ENCODE measurements around the gene DHX36. TPM values are rescaled to one million over a fixed set of nuclear protein-coding genes. Genes with fewer than 3 reads are reported as not detected.

Gene DHX36
- total and polyA plus RNA-seq, 2 of the 4 experiments (the other 2 are of a cell fraction) = 27.1 to 30.2 TPM

DNA sequence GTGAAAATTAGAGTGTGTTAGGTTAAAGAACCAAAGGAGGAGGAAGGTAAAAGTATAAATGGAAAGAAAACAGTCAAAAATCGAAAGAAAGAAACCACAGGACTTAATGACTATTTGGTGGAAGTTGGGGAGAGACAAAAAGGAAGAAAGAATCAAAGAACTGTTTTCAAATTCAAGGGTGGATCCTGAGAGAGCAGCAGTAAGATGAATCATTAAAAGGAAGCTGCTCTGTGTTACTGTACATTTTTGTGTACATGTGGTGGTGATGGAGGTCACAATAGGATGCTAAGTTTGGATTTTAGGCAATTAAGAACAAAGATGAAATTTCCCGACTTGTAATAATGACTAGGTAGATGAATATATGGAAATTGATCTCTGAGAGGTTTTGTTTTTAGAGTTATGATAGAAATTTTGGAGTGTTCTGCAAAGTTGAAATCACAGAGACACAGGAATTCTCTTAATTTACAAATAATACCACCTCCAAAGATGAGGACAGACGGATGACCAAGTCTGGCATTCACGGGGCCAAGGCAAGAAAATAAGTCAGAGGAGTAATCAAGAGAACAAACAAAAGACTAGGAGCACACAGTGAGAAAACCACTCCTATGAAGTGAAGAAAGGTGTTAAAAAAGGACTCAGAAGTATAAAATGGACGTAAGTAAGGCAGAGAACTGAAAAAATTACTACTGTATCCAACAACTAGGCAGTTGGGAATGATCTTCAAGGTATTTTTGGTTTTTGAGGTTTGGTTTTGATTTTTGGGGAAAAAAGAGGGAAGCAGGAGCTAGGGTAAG, 7.1 kb downstream of the DHX36 start (continued):
- TF ChIP-seq, protein P1, sequence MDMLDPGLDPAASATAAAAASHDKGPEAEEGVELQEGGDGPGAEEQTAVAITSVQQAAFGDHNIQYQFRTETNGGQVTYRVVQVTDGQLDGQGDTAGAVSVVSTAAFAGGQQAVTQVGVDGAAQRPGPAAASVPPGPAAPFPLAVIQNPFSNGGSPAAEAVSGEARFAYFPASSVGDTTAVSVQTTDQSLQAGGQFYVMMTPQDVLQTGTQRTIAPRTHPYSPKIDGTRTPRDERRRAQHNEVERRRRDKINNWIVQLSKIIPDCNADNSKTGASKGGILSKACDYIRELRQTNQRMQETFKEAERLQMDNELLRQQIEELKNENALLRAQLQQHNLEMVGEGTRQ (IDR thresholded peaks at IDR 0.05; ENCODE audit: low read depth, low read length) = no peak
- TF ChIP-seq RFX5 (IDR thresholded peaks at IDR 0.05; ENCODE audit: low read depth, low read length) = no peak

DNA sequence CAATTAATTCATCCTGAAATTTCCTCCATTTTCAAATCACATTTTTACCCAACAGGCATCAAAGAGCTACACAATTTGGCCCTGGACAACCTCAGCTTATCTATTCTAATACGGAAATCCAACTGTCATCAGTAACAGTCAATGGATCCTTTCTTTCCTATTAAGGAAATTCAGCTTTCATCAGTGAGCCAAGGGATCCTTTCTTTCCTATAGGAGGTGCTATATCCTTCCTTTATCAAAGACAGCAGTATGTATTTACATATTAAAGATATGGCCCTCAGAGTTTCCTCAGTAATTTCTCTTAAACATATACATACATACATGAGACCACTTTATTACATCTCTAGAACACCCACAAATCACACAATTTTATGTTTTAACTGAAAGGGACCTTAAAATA, 10.1 kb downstream of the DHX36 start:
- no peak overlapping the region for H4K91ac ChIP-seq (ENCODE audit: insufficient read depth, low read depth, low read length)
- peaks cover 4% of the 10 kb centered on the region for H3K4me1 ChIP-seq (ENCODE audit: control insufficient read depth, insufficient read depth, low read length)
- no peak overlapping the region for H2AK9ac ChIP-seq (replicated peaks; ENCODE audit: low read depth, low read length, poor library complexity)
- no peak overlapping the region for H3K4me2 ChIP-seq (ENCODE audit: low read depth, low read length)
- H3K56ac ChIP-seq (ENCODE audit: extremely low read depth, insufficient read depth, low read length) = no peak overlapping the region
- no peak for DNase-seq
- peaks cover 2% of the 10 kb centered on the region; the same call in 1 of the 2 replicates for H3K36me3 ChIP-seq (ENCODE audit: control insufficient read depth, insufficient read depth, low read length)
- POLR2A ChIA-PET (ENCODE audit: unreplicated experiment) = no interaction called here
- H3K23ac ChIP-seq (ENCODE audit: low read depth, low read length) = no peak overlapping the region
- no peak overlapping the region for H2BK15ac ChIP-seq (ENCODE audit: low read depth, low read length)
- no peak overlapping the region for H3K27ac ChIP-seq (ENCODE audit: insufficient read depth, low read length)
- H3K4me3 ChIP-seq (ENCODE audit: insufficient read depth, low read depth, low read length) = no peak overlapping the region
- H3K4ac ChIP-seq (ENCODE audit: low read depth, low read length) = no peak overlapping the region
- H2BK120ac ChIP-seq (ENCODE audit: low read depth, low read length) = no peak overlapping the region
- no peak overlapping the region for H2BK20ac ChIP-seq (ENCODE audit: low read depth, low read length)
- peaks cover 17% of the 10 kb centered on the region; the same call in 1 of the 2 replicates for H4K20me1 ChIP-seq (ENCODE audit: insufficient read depth, low read length)
- H3K9ac ChIP-seq (ENCODE audit: low read depth, low read length) = no peak overlapping the region
- dilution Hi-C loops (cut with HindIII; ENCODE audit: low sequenced_read_pairs, unreplicated experiment) (no loop called here), intact Hi-C loops (cut with micrococcal nuclease) (loop anchor here (5.0 kb wide), 1 partner anchor 37 kb away; no protein-coding TSS in a partner anchor), in situ Hi-C loops (cut with MboI; ENCODE audit: low sequenced_read_pairs) (no loop called here)
- no peak overlapping the region for H2BK5ac ChIP-seq (ENCODE audit: low read depth, low read length, poor library complexity, severe bottlenecking)
- no peak overlapping the region for H4K8ac ChIP-seq (ENCODE audit: low read depth in 2 of 2, low read length in 2 of 2)
- WGBS, 2 experiments (ENCODE audit: extremely low coverage in 2 of 2, insufficient read length in 1 of 2) = no CpG with 5 or more reads among the region's 1 CpG
- CTCF ChIA-PET = interaction anchor here (0.6 kb wide), 1 partner anchor 1497 kb away, joined by 3 read pairs; no protein-coding TSS in a partner anchor
- H2AK5ac ChIP-seq (ENCODE audit: low read depth, low read length) = no peak overlapping the region
- no peaks in the 10 kb centered on the region for H3K9me3 ChIP-seq (ENCODE audit: control insufficient read depth, insufficient read depth, low read length)
- no peaks in the 10 kb centered on the region for H3K27me3 ChIP-seq (ENCODE audit: control insufficient read depth, insufficient read depth, low read length)
- no peak overlapping the region for H3K18ac ChIP-seq (ENCODE audit: low read depth, low read length)
- H3K79me1 ChIP-seq (ENCODE audit: low read depth in 1 of 2, low read length in 2 of 2) = peaks cover 10 to 25% of the 10 kb centered on the region in 2 experiments; a peak in 3 of 4 replicates
- no peaks in the 10 kb centered on the region; the same call in 1 of the 2 replicates for H3K9me1 ChIP-seq (ENCODE audit: insufficient read depth, low read length)
- H2AFZ ChIP-seq (replicated peaks; ENCODE audit: low read length, poor library complexity) = no peak overlapping the region
- no TSS peak for BruUV-seq (replicated peaks)
- H3K14ac ChIP-seq (replicated peaks; ENCODE audit: low read depth, low read length) = no peak overlapping the region
- H4K5ac ChIP-seq (ENCODE audit: low read depth, low read length) = no peak overlapping the region
- TF ChIP-seq RCOR1 (IDR thresholded peaks at IDR 0.05; ENCODE audit: insufficient replicate concordance, low read length) (no peak), BHLHE40 (IDR thresholded peaks at IDR 0.05; ENCODE audit: low read depth, low read length) (no peak), CHD1 (IDR thresholded peaks at IDR 0.05; ENCODE audit: low read depth, low read length) (no peak), FOS (IDR thresholded peaks at IDR 0.05; ENCODE audit: low read depth, low read length) (no peak), NFE2L2 (IDR thresholded peaks at IDR 0.05; ENCODE audit: low read depth, low read length) (no peak)
- TF ChIP-seq, protein P2, sequence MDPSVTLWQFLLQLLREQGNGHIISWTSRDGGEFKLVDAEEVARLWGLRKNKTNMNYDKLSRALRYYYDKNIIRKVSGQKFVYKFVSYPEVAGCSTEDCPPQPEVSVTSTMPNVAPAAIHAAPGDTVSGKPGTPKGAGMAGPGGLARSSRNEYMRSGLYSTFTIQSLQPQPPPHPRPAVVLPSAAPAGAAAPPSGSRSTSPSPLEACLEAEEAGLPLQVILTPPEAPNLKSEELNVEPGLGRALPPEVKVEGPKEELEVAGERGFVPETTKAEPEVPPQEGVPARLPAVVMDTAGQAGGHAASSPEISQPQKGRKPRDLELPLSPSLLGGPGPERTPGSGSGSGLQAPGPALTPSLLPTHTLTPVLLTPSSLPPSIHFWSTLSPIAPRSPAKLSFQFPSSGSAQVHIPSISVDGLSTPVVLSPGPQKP (IDR thresholded peaks at IDR 0.05; ENCODE audit: borderline replicate concordance, low read depth, low read length) = no peak
- no peak for ATAC-seq (ENCODE audit: low read depth)

Data from IMR-90 (cell line).